ENCODE measurements around the gene SPOCK1.

Gene SPOCK1

GRCh38 chr5:137186759-137187461, 312.2 kb downstream of the SPOCK1 start:
- no peak for DNase-seq

- no peak for DNase-seq
Measured at GRCh38 chr5:137185193-137185592, 313.9 kb downstream of the SPOCK1 start.

GRCh38 chr5:137184734-137185133, 314.4 kb downstream of the SPOCK1 start:
- DNase-seq = no peak

- no peak for DNase-seq
Measured at GRCh38 chr5:137182576-137182975, 316.6 kb downstream of the SPOCK1 start.

- DNase-seq = no peak
Measured at GRCh38 chr5:137181667-137182066, 317.5 kb downstream of the SPOCK1 start.

GRCh38 chr5:137179203-137179602, 319.9 kb downstream of the SPOCK1 start:
- no peak for DNase-seq

- no peak for DNase-seq
Measured at GRCh38 chr5:137176609-137177008, 322.5 kb downstream of the SPOCK1 start.

GRCh38 chr5:137176126-137176525, 323.0 kb downstream of the SPOCK1 start:
- no peak for DNase-seq

GRCh38 chr5:137174196-137174595, 324.9 kb downstream of the SPOCK1 start:
- no peak for DNase-seq

GRCh38 chr5:137172258-137172657, 326.9 kb downstream of the SPOCK1 start:
- no peak for DNase-seq

GRCh38 chr5:137167187-137167586, 331.9 kb downstream of the SPOCK1 start:
- no peak for DNase-seq

GRCh38 chr5:137164961-137165360, 334.2 kb downstream of the SPOCK1 start:
- DNase-seq = no peak

- DNase-seq = no peak
Measured at GRCh38 chr5:137164536-137164935, 334.6 kb downstream of the SPOCK1 start.

GRCh38 chr5:137158691-137159090, 340.4 kb downstream of the SPOCK1 start:
- no peak for DNase-seq

GRCh38 chr5:137156180-137156579, 342.9 kb downstream of the SPOCK1 start:
- DNase-seq = no peak

- DNase-seq = no peak
Measured at GRCh38 chr5:137155261-137156000, 343.7 kb downstream of the SPOCK1 start.

GRCh38 chr5:137152616-137153015, 346.5 kb downstream of the SPOCK1 start:
- no peak for DNase-seq

- DNase-seq = no peak
Measured at GRCh38 chr5:137148655-137149054, 350.5 kb downstream of the SPOCK1 start.

GRCh38 chr5:137148159-137148558, 351.0 kb downstream of the SPOCK1 start:
- DNase-seq = no peak

GRCh38 chr5:137147346-137147745, 351.8 kb downstream of the SPOCK1 start:
- DNase-seq = no peak

- DNase-seq = no peak
Measured at GRCh38 chr5:137146402-137146890, 352.7 kb downstream of the SPOCK1 start.

GRCh38 chr5:137145721-137146120, 353.4 kb downstream of the SPOCK1 start:
- no peak for DNase-seq

GRCh38 chr5:137144656-137145055, 354.5 kb downstream of the SPOCK1 start:
- no peak for DNase-seq

Measured in stimulated activated CD4-positive, alpha-beta T cell treated with anti-CD3 and anti-CD28 coated beads, Interleukin-2, amount 100 ng/mL, for 48 hours (primary cell).